Measurements from ENCODE around the gene CYSLTR1. TPM values are rescaled to one million over a fixed set of nuclear protein-coding genes. Genes with fewer than 3 reads are reported as not detected.

Gene CYSLTR1
- total RNA-seq, 1 donor from 2014 or later, result not detected

DNA sequence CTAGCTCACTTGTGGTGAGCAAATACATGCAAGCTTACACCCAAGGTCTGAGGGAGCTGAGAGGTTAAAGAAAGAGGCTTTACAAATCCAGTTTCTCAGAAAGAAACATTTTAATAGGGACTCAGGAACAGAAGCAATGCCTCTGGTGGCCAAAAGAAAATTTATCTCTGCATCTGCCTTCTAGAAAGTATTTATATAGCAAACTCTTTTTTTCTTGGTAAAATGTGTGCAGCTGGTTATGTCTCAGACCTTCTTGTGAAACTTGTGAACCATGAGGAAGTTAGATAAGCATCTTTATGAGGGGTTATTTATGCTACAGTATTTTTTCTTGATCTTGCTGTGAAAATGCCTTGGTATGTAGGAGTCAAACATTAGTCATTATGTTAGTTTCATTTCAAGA lies 48.5 kb upstream of the CYSLTR1 start:
- TF ChIP-seq, protein P1, sequence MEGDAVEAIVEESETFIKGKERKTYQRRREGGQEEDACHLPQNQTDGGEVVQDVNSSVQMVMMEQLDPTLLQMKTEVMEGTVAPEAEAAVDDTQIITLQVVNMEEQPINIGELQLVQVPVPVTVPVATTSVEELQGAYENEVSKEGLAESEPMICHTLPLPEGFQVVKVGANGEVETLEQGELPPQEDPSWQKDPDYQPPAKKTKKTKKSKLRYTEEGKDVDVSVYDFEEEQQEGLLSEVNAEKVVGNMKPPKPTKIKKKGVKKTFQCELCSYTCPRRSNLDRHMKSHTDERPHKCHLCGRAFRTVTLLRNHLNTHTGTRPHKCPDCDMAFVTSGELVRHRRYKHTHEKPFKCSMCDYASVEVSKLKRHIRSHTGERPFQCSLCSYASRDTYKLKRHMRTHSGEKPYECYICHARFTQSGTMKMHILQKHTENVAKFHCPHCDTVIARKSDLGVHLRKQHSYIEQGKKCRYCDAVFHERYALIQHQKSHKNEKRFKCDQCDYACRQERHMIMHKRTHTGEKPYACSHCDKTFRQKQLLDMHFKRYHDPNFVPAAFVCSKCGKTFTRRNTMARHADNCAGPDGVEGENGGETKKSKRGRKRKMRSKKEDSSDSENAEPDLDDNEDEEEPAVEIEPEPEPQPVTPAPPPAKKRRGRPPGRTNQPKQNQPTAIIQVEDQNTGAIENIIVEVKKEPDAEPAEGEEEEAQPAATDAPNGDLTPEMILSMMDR (IDR thresholded peaks at IDR 0.05; ENCODE audit: insufficient read depth, low read depth, low read length), result no peak
- Mint-ChIP-seq H3K9me3 (ENCODE audit: unreplicated experiment) (peaks cover 5% of the 10 kb centered on the region), H3K4me1 (ENCODE audit: low read depth, unreplicated experiment) (no peaks in the 10 kb centered on the region), H3K36me3 (ENCODE audit: low read depth, unreplicated experiment) (no peaks in the 10 kb centered on the region), H3K27ac (ENCODE audit: unreplicated experiment) (no peak overlapping the region), H3K27me3 (ENCODE audit: low read depth, unreplicated experiment) (no peaks in the 10 kb centered on the region), H3K4me3 (ENCODE audit: unreplicated experiment) (no peak overlapping the region)
- H2AFZ ChIP-seq (ENCODE audit: low read depth, low read length), result no peak overlapping the region
- no peak overlapping the region for H3K4me2 ChIP-seq (ENCODE audit: low read length)
- H3K27me3 ChIP-seq (ENCODE audit: insufficient read depth, low read length), result no peaks in the 10 kb centered on the region
- H3K36me3 ChIP-seq (ENCODE audit: insufficient read depth, low read length), result no peaks in the 10 kb centered on the region
- no peaks in the 10 kb centered on the region for H4K20me1 ChIP-seq (ENCODE audit: insufficient read depth, low read length)
- H3K79me2 ChIP-seq (ENCODE audit: insufficient read depth, low read length), result no peaks in the 10 kb centered on the region
- DNase-seq (ENCODE audit: low read depth), result no peak
- no peaks in the 10 kb centered on the region for H3K9me3 ChIP-seq (ENCODE audit: insufficient read depth, low read depth, low read length)
- H3K27ac ChIP-seq (ENCODE audit: low read depth, low read length), result no peak overlapping the region
- no peak for FAIRE-seq
- H3K4me3 ChIP-seq (ENCODE audit: insufficient read depth, low read depth, low read length), result no peak overlapping the region
- no peak overlapping the region for H3K9ac ChIP-seq (ENCODE audit: low read length)
- H3K4me1 ChIP-seq (ENCODE audit: insufficient read depth, low read length), result no peaks in the 10 kb centered on the region

DNA sequence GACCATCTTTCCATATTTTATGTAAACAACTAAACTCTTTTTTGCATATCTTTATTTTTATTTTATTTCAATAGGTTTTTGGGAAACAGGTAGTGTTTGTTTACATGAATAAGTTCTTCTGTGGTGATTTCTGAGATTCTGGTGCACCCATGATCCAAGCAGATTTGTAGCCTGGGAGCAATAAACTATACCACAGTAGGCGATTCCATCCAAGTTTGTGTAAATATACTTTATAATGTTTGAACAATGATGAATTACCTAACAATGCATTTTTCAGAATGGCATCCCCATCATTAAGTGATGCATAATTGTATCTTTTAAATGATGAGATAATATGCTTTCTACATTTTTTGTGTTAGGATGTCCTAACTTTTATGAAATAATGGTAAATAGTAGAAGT lies 39.2 kb upstream of the CYSLTR1 start:
- no peak overlapping the region for H3K9ac ChIP-seq (ENCODE audit: low read length)
- no peak overlapping the region for H3K4me3 ChIP-seq (ENCODE audit: insufficient read depth, low read depth, low read length)
- no peak overlapping the region for H3K4me3 Mint-ChIP-seq (ENCODE audit: unreplicated experiment)
- H3K9me3 ChIP-seq (ENCODE audit: insufficient read depth, low read depth, low read length), result no peaks in the 10 kb centered on the region
- H3K9me3 Mint-ChIP-seq (ENCODE audit: unreplicated experiment), result no peaks in the 10 kb centered on the region
- H3K27ac ChIP-seq (ENCODE audit: low read depth, low read length), result no peak overlapping the region
- no peaks in the 10 kb centered on the region for H3K4me1 ChIP-seq (ENCODE audit: insufficient read depth, low read length)
- TF ChIP-seq EZH2 (IDR thresholded peaks at IDR 0.05; ENCODE audit: insufficient read depth, low read length), result no peak
- TF ChIP-seq, protein P1 (IDR thresholded peaks at IDR 0.05; ENCODE audit: insufficient read depth, low read depth, low read length), result no peak
- H2AFZ ChIP-seq (ENCODE audit: low read depth, low read length), result no peak overlapping the region
- H4K20me1 ChIP-seq (ENCODE audit: insufficient read depth, low read length), result no peaks in the 10 kb centered on the region
- no peaks in the 10 kb centered on the region for H3K27me3 ChIP-seq (ENCODE audit: insufficient read depth, low read length)
- FAIRE-seq (peak; percentile 26), DNase-seq (ENCODE audit: low read depth) (no peak)
- H3K27ac Mint-ChIP-seq (ENCODE audit: unreplicated experiment), result no peak overlapping the region
- H3K4me2 ChIP-seq (ENCODE audit: low read length), result no peak overlapping the region
- no peaks in the 10 kb centered on the region for H3K4me1 Mint-ChIP-seq (ENCODE audit: low read depth, unreplicated experiment)
- no peaks in the 10 kb centered on the region for H3K27me3 Mint-ChIP-seq (ENCODE audit: low read depth, unreplicated experiment)
- no peaks in the 10 kb centered on the region for H3K36me3 Mint-ChIP-seq (ENCODE audit: low read depth, unreplicated experiment)
- no peaks in the 10 kb centered on the region for H3K36me3 ChIP-seq (ENCODE audit: insufficient read depth, low read length)
- no peaks in the 10 kb centered on the region for H3K79me2 ChIP-seq (ENCODE audit: insufficient read depth, low read length)

GRCh38 chrX:78357342-78358055 lies 30.1 kb upstream of the CYSLTR1 start:
- no peaks in the 10 kb centered on the region for H3K27me3 ChIP-seq (ENCODE audit: insufficient read depth, low read length)
- Mint-ChIP-seq H3K27me3 (ENCODE audit: low read depth, unreplicated experiment) (no peaks in the 10 kb centered on the region), H3K4me3 (ENCODE audit: unreplicated experiment) (no peak overlapping the region), H3K27ac (ENCODE audit: unreplicated experiment) (no peak overlapping the region), H3K4me1 (ENCODE audit: low read depth, unreplicated experiment) (no peaks in the 10 kb centered on the region), H3K36me3 (ENCODE audit: low read depth, unreplicated experiment) (no peaks in the 10 kb centered on the region), H3K9me3 (ENCODE audit: unreplicated experiment) (peaks cover 5% of the 10 kb centered on the region)
- H3K36me3 ChIP-seq (ENCODE audit: insufficient read depth, low read length), result no peaks in the 10 kb centered on the region
- DNase-seq (ENCODE audit: low read depth) (no peak), FAIRE-seq (no peak)
- no peak for TF ChIP-seq EZH2 (IDR thresholded peaks at IDR 0.05; ENCODE audit: insufficient read depth, low read length)
- TF ChIP-seq, protein P1 (IDR thresholded peaks at IDR 0.05; ENCODE audit: insufficient read depth, low read depth, low read length), result no peak
- no peak overlapping the region for H2AFZ ChIP-seq (ENCODE audit: low read depth, low read length)
- no peak overlapping the region for H3K27ac ChIP-seq (ENCODE audit: low read depth, low read length)
- no peaks in the 10 kb centered on the region for H4K20me1 ChIP-seq (ENCODE audit: insufficient read depth, low read length)
- H3K4me3 ChIP-seq (ENCODE audit: insufficient read depth, low read depth, low read length), result no peak overlapping the region
- H3K9ac ChIP-seq (ENCODE audit: low read length), result no peak overlapping the region
- H3K4me2 ChIP-seq (ENCODE audit: low read length), result no peak overlapping the region
- no peaks in the 10 kb centered on the region for H3K4me1 ChIP-seq (ENCODE audit: insufficient read depth, low read length)
- no peaks in the 10 kb centered on the region for H3K9me3 ChIP-seq (ENCODE audit: insufficient read depth, low read depth, low read length)
- no peaks in the 10 kb centered on the region for H3K79me2 ChIP-seq (ENCODE audit: insufficient read depth, low read length)

All from astrocyte (in vitro differentiated cells and primary cell).